Middle frontal gyrus (tissue), 1 donor: ENCODE measurements around the gene FDPS.
A peak's percentile ranks its signal among the peaks of the same experiment; 100 is the strongest.

Source experiments
- DNase-seq: peaks from one replicate; pipeline ENCODE4 v3.0.0-alpha.2; 2015; ENCODE audit warnings: low spot score; ENCODE audit errors: extremely low spot score

Gene FDPS

GRCh38 chr1:155308493-155309422 is at the start of gene FDPS:
Gene FDPS, plus strand, starts transcription at chr1:155308866. Its CDS starts 924 bp downstream, at chr1:155309790.
- DNase-seq = peak; percentile 99

GRCh38 chr1:155260276-155260675 is 48.4 kb upstream of the FDPS start:
- no peak for DNase-seq

- DNase-seq = no peak
These were observed 47.2 kb upstream of the FDPS start for GRCh38 chr1:155261493-155261851.

GRCh38 chr1:155261852-155262673 is 46.6 kb upstream of the FDPS start, which contains the start of gene SCAMP3:
Gene SCAMP3, minus strand, starts transcription at chr1:155262360. Its CDS starts 209 bp downstream, at chr1:155262151.
- DNase-seq = peak; percentile 99

GRCh38 chr1:155263067-155263466 is 45.6 kb upstream of the FDPS start:
- DNase-seq = no peak

GRCh38 chr1:155266553-155266952 is 42.1 kb upstream of the FDPS start:
- DNase-seq = no peak

- DNase-seq = no peak
These were observed 41.3 kb upstream of the FDPS start for GRCh38 chr1:155267373-155267772.

GRCh38 chr1:155268630-155269029 is 40.0 kb upstream of the FDPS start:
- DNase-seq = no peak

GRCh38 chr1:155269381-155269780 is 39.3 kb upstream of the FDPS start:
- DNase-seq = no peak

- no peak for DNase-seq
These were observed 36.0 kb upstream of the FDPS start for GRCh38 chr1:155272466-155273342.

- DNase-seq = peak; percentile 85
These were observed 35.1 kb upstream of the FDPS start, which contains the start of gene CLK2 for GRCh38 chr1:155273343-155274245. Gene CLK2, minus strand, starts transcription at chr1:155273504. Its CDS starts 2,527 bp downstream, at chr1:155270977.

GRCh38 chr1:155277070-155277901 is 31.4 kb upstream of the FDPS start, which contains the start of gene HCN3:
Gene HCN3, plus strand, starts transcription at chr1:155277463. Its CDS starts 128 bp downstream, at chr1:155277591.
- DNase-seq = peak; percentile 94

GRCh38 chr1:155277902-155278688 is 30.6 kb upstream of the FDPS start:
- no peak for DNase-seq

- DNase-seq = no peak
These were observed 29.9 kb upstream of the FDPS start for GRCh38 chr1:155278689-155279160.

- no peak for DNase-seq
These were observed 29.4 kb upstream of the FDPS start for GRCh38 chr1:155279268-155279667.

- no peak for DNase-seq
These were observed 26.1 kb upstream of the FDPS start for GRCh38 chr1:155282488-155283091.

- DNase-seq = no peak
These were observed 24.2 kb upstream of the FDPS start for GRCh38 chr1:155284476-155284875.

- DNase-seq = no peak
These were observed 23.6 kb upstream of the FDPS start for GRCh38 chr1:155285063-155285462.
